B cell (primary cell): ENCODE results near the gene TRMO. TPM values are rescaled to one million over a fixed set of nuclear protein-coding genes. Genes with fewer than 3 reads are reported as not detected.

Experiments used
- ATAC-seq: fragments of 200-7000 bp; cut with Tn5 transposase; one replicate; pipeline ENCODE4 v1.10.0; 2021; ENCODE audit warnings: low read depth, mild to moderate bottlenecking, moderate number of reproducible peaks, moderate library complexity
- CTCF ChIA-PET: fragments of 350-600 bp; sonication (Branson Sonifier 250); formaldehyde crosslinking; loops from one replicate; lab custom pipeline; 2021; ENCODE audit warnings: antibody characterized with exemption, inconsistent platforms; lab: Charles Lee
- POLR2A ChIA-PET: fragments of 350-600 bp; sonication (Branson Sonifier 250); formaldehyde crosslinking; loops from one replicate; lab custom pipeline; 2021; ENCODE audit warnings: antibody characterized with exemption; lab: Charles Lee
- DNase-seq: peaks from one replicate; pipeline ENCODE4 v3.0.0; 2013
- H2AFZ ChIP-seq: 2 replicates; pipeline ENCODE4 v1.6.1; 2012; ENCODE audit warnings: mild to moderate bottlenecking, low read depth, low read length; ENCODE audit not compliant: insufficient read depth, poor library complexity, severe bottlenecking
- H3K27ac ChIP-seq, 2 donors: 1 replicate in 1 of 2; 2 replicates in 1 of 2; pipeline ENCODE4 v1.5.1; 2012 to 2013; ENCODE audit warnings: low read length in 2 of 2, mild to moderate bottlenecking in 2 of 2, moderate library complexity in 1 of 2
- H3K27me3 ChIP-seq, 4 experiments: fragments of 200-600 bp in 1 of 4; sonication (generic) in 1 of 4; replicated peaks in 1 of 4; 1 replicate in 2 of 4; 2 replicates in 2 of 4; pipeline versions ENCODE4 v1.6.1 to v1.7.0; 2013 to 2016; ENCODE audit warnings: low read length in 3 of 4, mild to moderate bottlenecking in 2 of 4, mixed read lengths in 1 of 4, moderate library complexity in 1 of 4; ENCODE audit not compliant: insufficient read depth in 4 of 4, control insufficient read depth in 3 of 4; ENCODE audit errors: control extremely low read depth in 1 of 4
- H3K36me3 ChIP-seq, 2 experiments: replicated peaks in 1 of 2; 1 replicate in 1 of 2; 2 replicates in 1 of 2; pipeline versions ENCODE4 v1.6.1 to v1.7.1; 2013; ENCODE audit warnings: low read length in 1 of 2; ENCODE audit not compliant: insufficient read depth in 2 of 2, control insufficient read depth in 1 of 2; ENCODE audit errors: control extremely low read depth in 1 of 2, extremely low read depth in 1 of 2
- H3K4me1 ChIP-seq, 2 donors: fragments of 200-600 bp in 1 of 2; sonication (generic) in 1 of 2; 1 replicate in 1 of 2; 2 replicates in 1 of 2; pipeline versions ENCODE4 v1.5.1 to v1.6.1; 2013 to 2017; ENCODE audit warnings: low read length in 2 of 2; ENCODE audit not compliant: control insufficient read depth in 2 of 2, insufficient read depth in 2 of 2
- H3K4me2 ChIP-seq: replicated peaks from 2 replicates; pipeline ENCODE3; 2012; ENCODE audit warnings: mild to moderate bottlenecking, low read depth, low read length; ENCODE audit not compliant: poor library complexity, severe bottlenecking
- H3K4me3 ChIP-seq, 5 experiments: fragments of 200-600 bp in 1 of 5; sonication (generic) in 1 of 5; 1 replicate in 3 of 5; 2 replicates in 2 of 5; pipeline versions ENCODE4 v1.5.1 to v1.7.0; 2011 to 2016; ENCODE audit warnings: low read length in 4 of 5, mild to moderate bottlenecking in 4 of 5, low read depth in 2 of 5, control low read depth in 1 of 5, moderate library complexity in 1 of 5; ENCODE audit not compliant: insufficient read depth in 1 of 5; ENCODE audit errors: control extremely low read depth in 1 of 5, extremely low read depth in 1 of 5
- H3K79me2 ChIP-seq: fragments of 200-600 bp; sonication (generic); one replicate; pipeline ENCODE4 v1.6.0; 2016; ENCODE audit warnings: low read length; ENCODE audit not compliant: control insufficient read depth, insufficient read depth
- H3K9ac ChIP-seq: fragments of 200-600 bp; sonication (generic); 2 replicates; pipeline ENCODE4 v1.6.1; 2017; ENCODE audit warnings: mild to moderate bottlenecking, low read length, moderate library complexity
- H3K9me3 ChIP-seq, 3 donors: one replicate each; pipeline versions ENCODE4 v1.6.1 to v1.7.1; 2013; ENCODE audit warnings: low read length in 2 of 3; ENCODE audit not compliant: control insufficient read depth in 2 of 3, insufficient read depth in 1 of 3; ENCODE audit errors: control extremely low read depth in 1 of 3
- H4K20me1 ChIP-seq: 2 replicates; pipeline ENCODE4 v1.6.0; 2012; ENCODE audit warnings: mild to moderate bottlenecking, low read length; ENCODE audit not compliant: insufficient read depth, control insufficient read depth, poor library complexity, severe bottlenecking
- H3K27ac Mint-ChIP-seq: one replicate; pipeline ENCODE4 v1.8.0; 2021; ENCODE audit warnings: mixed read lengths
- H3K27me3 Mint-ChIP-seq: one replicate; pipeline ENCODE4 v1.8.0; 2021; ENCODE audit warnings: mixed read lengths
- H3K4me1 Mint-ChIP-seq: one replicate; pipeline ENCODE4 v1.8.0; 2021; ENCODE audit warnings: mixed read lengths
- H3K4me3 Mint-ChIP-seq: one replicate; pipeline ENCODE4 v1.8.0; 2021; ENCODE audit warnings: mixed read lengths
- H3K9me3 Mint-ChIP-seq: one replicate; pipeline ENCODE4 v1.8.0; 2022; ENCODE audit warnings: mixed read lengths; ENCODE audit not compliant: insufficient read depth
- EZH2 ChIP-seq: IDR thresholded peaks from 2 replicates; pipeline ENCODE4 v1.6.1; 2012; ENCODE audit warnings: borderline replicate concordance, low read depth, mild to moderate bottlenecking, moderate library complexity, low read length; ENCODE audit not compliant: insufficient read depth, poor library complexity, severe bottlenecking
- WGBS: methylation state at CpG from one replicate; pipeline ENCODE4 v1.1.5; 2013; ENCODE audit warnings: missing lambda C conversion rate; ENCODE audit not compliant: insufficient coverage; 5-methylcytosine and 5-hydroxymethylcytosine counted together
- intact Hi-C: fragments of 100-400 bp; cut with micrococcal nuclease; formaldehyde crosslinking; loops from one replicate; pipeline ENCODE4 v1.10.0; 2022
- polyA plus RNA-seq: library from polyadenylated mRNA; depleted of rRNA; stranded (reverse); fragments of >200 nt; gene quantifications from 2 replicates; pipeline ENCODE4 v1.2.3, GENCODE V29; 2012
- total RNA-seq, 2 donors: library from RNA; stranded (reverse); fragments of 120-200 nt in 1 of 2; gene quantifications; 1 replicate in 1 of 2; 2 replicates in 1 of 2; pipeline versions ENCODE4 v1.2.3 to v1.2.4, GENCODE V29; 2013 to 2022
- TF ChIP-seq, protein P1 (sequence below): fragments of 200-600 bp; IDR thresholded peaks from one replicate; pipeline ENCODE4 v1.8.0; 2022; ENCODE audit warnings: antibody characterized with exemption, mild to moderate bottlenecking

Gene TRMO
- total and polyA plus RNA-seq, 2 donors (not counting 1 experiment from before 2014, with no cell fraction given) = 16.9 to 42.3 TPM

DNA sequence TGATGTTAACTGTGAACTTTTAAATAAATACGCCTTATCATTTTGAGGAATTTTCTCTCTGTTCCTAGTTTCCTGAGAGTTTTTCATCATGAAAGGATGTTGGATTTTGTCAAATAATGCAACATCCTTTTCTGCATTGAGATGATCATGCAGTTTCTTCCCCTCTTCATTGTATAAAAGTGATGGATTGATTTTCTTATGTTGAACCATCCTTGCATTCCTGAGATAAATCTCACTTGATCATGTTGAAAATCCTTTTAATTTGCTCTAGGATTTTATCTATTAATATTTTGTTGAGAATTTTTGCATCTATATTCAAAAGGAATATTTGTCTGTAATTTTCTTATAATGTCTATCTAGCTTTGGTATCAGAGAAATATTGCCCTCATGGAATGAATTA lies 56.0 kb downstream of the TRMO start:
- POLR2A ChIA-PET = no interaction called here
- no peaks in the 10 kb centered on the region for H3K36me3 ChIP-seq
- no peaks in the 10 kb centered on the region for H3K79me2 ChIP-seq
- peaks cover 9% of the 10 kb centered on the region for H3K9me3 Mint-ChIP-seq
- no peak overlapping the region for H3K4me2 ChIP-seq
- peaks cover 4 to 14% (median 9%) of the 10 kb centered on the region in 3 donors for H3K9me3 ChIP-seq
- ATAC-seq (no peak), DNase-seq (no peak)
- no peak overlapping the region for H3K27ac Mint-ChIP-seq
- H3K27me3 Mint-ChIP-seq = peaks cover 45% of the 10 kb centered on the region
- WGBS = no CpG with 5 or more reads among the region's 1 CpG
- no peaks in the 10 kb centered on the region for H4K20me1 ChIP-seq
- H3K27me3 ChIP-seq = peaks cover 0 to 14% (median 8%) of the 10 kb centered on the region in 4 experiments
- H3K4me1 ChIP-seq = peaks cover 4% of the 10 kb centered on the region in 2 donors
- H3K4me3 ChIP-seq = no peak overlapping the region
- H3K27ac ChIP-seq = no peak overlapping the region
- CTCF ChIA-PET = interaction anchor here (1.5 kb wide), 1 partner anchor 35 kb away, joined by 3 read pairs; no protein-coding TSS in a partner anchor
- no peak for TF ChIP-seq EZH2
- TF ChIP-seq, protein P1, sequence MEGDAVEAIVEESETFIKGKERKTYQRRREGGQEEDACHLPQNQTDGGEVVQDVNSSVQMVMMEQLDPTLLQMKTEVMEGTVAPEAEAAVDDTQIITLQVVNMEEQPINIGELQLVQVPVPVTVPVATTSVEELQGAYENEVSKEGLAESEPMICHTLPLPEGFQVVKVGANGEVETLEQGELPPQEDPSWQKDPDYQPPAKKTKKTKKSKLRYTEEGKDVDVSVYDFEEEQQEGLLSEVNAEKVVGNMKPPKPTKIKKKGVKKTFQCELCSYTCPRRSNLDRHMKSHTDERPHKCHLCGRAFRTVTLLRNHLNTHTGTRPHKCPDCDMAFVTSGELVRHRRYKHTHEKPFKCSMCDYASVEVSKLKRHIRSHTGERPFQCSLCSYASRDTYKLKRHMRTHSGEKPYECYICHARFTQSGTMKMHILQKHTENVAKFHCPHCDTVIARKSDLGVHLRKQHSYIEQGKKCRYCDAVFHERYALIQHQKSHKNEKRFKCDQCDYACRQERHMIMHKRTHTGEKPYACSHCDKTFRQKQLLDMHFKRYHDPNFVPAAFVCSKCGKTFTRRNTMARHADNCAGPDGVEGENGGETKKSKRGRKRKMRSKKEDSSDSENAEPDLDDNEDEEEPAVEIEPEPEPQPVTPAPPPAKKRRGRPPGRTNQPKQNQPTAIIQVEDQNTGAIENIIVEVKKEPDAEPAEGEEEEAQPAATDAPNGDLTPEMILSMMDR = no peak
- no peak overlapping the region for H3K4me3 Mint-ChIP-seq
- intact Hi-C loops = no loop called here
- H3K9ac ChIP-seq = no peak overlapping the region
- peaks cover 9% of the 10 kb centered on the region for H3K4me1 Mint-ChIP-seq
- no peak overlapping the region for H2AFZ ChIP-seq

DNA sequence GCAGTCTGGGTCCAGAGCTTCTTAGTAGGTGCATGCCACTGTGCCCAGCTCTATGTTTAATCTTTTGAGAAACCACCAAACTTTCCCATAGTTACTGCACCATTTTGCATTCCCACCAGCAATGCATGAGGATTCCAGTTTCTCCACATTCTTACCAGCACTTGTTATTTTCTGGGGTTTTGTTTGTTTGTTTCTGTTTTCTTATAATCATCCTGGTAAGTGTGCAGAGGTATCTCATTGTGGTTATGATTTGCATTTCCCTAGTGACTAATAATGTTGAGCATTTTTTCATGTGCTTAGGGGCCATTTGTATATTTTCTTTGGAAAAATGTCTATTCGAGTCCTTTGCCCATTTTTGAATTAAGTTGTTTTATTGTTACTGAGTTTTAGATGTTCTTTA lies 57.9 kb downstream of the TRMO start:
- no peak overlapping the region for H3K4me3 Mint-ChIP-seq

More for the DNA sequence above, 57.9 kb downstream of the TRMO start:
- H3K36me3 ChIP-seq = no peaks in the 10 kb centered on the region
- no peak overlapping the region for H3K4me3 ChIP-seq
- no peak overlapping the region for H3K9ac ChIP-seq
- H3K27ac ChIP-seq = no peak overlapping the region
- no peaks in the 10 kb centered on the region for H3K79me2 ChIP-seq
- intact Hi-C loops = no loop called here
- H3K27me3 Mint-ChIP-seq = peaks cover 51% of the 10 kb centered on the region
- CTCF ChIA-PET = no interaction called here
- H2AFZ ChIP-seq = no peak overlapping the region
- peaks cover 9% of the 10 kb centered on the region for H3K4me1 Mint-ChIP-seq
- H3K27me3 ChIP-seq = peaks cover 0 to 30% (median 23%) of the 10 kb centered on the region in 4 experiments
- WGBS = no CpG with 5 or more reads among the region's 1 CpG
- H4K20me1 ChIP-seq = no peaks in the 10 kb centered on the region
- no peak for DNase-seq
- no peak for TF ChIP-seq EZH2
- TF ChIP-seq, protein P1 = no peak
- no peak overlapping the region for H3K27ac Mint-ChIP-seq
- H3K4me2 ChIP-seq = no peak overlapping the region
- POLR2A ChIA-PET = no interaction called here
- H3K9me3 Mint-ChIP-seq = peaks cover 9% of the 10 kb centered on the region
- ATAC-seq = no peak
- H3K9me3 ChIP-seq = peaks cover 9 to 14% (median 12%) of the 10 kb centered on the region in 3 donors
- H3K4me1 ChIP-seq = peaks cover 4% of the 10 kb centered on the region in 2 donors
